OCI-M1 (cell line): ENCODE measurements around the gene INHBE.

Experiments used
- DNase-seq: peaks from one replicate; lab custom pipeline; 2025; lab: John Stamatoyannopoulos, UW

INHBE gene

GRCh38 chr12:57461276-57461916 lies 6.3 kb downstream of the INHBE start:
- peak; percentile 52 for DNase-seq

GRCh38 chr12:57461917-57462250 lies 6.8 kb downstream of the INHBE start:
- no peak for DNase-seq

- DNase-seq: peak; percentile 96
These were observed 7.3 kb downstream of the INHBE start for GRCh38 chr12:57462251-57462911.

- DNase-seq: no peak
These were observed 7.8 kb downstream of the INHBE start for GRCh38 chr12:57462912-57463253.

- no peak for DNase-seq
These were observed 9.5 kb downstream of the INHBE start for GRCh38 chr12:57464569-57464968.

GRCh38 chr12:57465030-57465746 lies 10.1 kb downstream of the INHBE start:
- DNase-seq: no peak

GRCh38 chr12:57465747-57466505 lies 10.8 kb downstream of the INHBE start:
- DNase-seq: no peak

- DNase-seq: no peak
These were observed 12.2 kb downstream of the INHBE start for GRCh38 chr12:57467212-57467874.

- DNase-seq: no peak
These were observed 12.8 kb downstream of the INHBE start for GRCh38 chr12:57467915-57468314.

GRCh38 chr12:57469296-57470164 lies 14.4 kb downstream of the INHBE start:
- DNase-seq: peak; percentile 55

- DNase-seq: no peak
These were observed 15.3 kb downstream of the INHBE start for GRCh38 chr12:57470286-57470969.

GRCh38 chr12:57470970-57471656 lies 16.0 kb downstream of the INHBE start:
- DNase-seq: no peak

GRCh38 chr12:57471661-57472060 lies 16.6 kb downstream of the INHBE start:
- DNase-seq: no peak

GRCh38 chr12:57472391-57472790 lies 17.3 kb downstream of the INHBE start:
- no peak for DNase-seq

GRCh38 chr12:57473392-57473791 lies 18.3 kb downstream of the INHBE start:
- DNase-seq: no peak

GRCh38 chr12:57473886-57474285 lies 18.8 kb downstream of the INHBE start:
- DNase-seq: no peak

GRCh38 chr12:57474430-57474829 lies 19.3 kb downstream of the INHBE start:
- DNase-seq: no peak

GRCh38 chr12:57474862-57475261 lies 19.8 kb downstream of the INHBE start:
- no peak for DNase-seq

- DNase-seq: no peak
These were observed 20.4 kb downstream of the INHBE start for GRCh38 chr12:57475271-57476161.
